Activated CD4-positive, alpha-beta T cell treated with anti-CD3 and anti-CD28 coated beads for 36 hours (primary cell): ENCODE measurements around the gene PPP4R4. TPM values are rescaled to one million over a fixed set of nuclear protein-coding genes. Genes with fewer than 3 reads are reported as not detected.

Experiments
- ATAC-seq: fragments of 200-7000 bp; cut with Tn5 transposase; one replicate; pipeline ENCODE4 v1.10.0; 2021; ENCODE audit warnings: mild to moderate bottlenecking, moderate library complexity
- CTCF ChIA-PET: fragments of 350-600 bp; sonication (Branson Sonifier 250); formaldehyde crosslinking; loops from one replicate; lab custom pipeline; 2021; ENCODE audit warnings: antibody characterized with exemption; lab: Charles Lee
- POLR2A ChIA-PET: fragments of 350-600 bp; sonication (Branson Sonifier 250); formaldehyde crosslinking; loops from one replicate; lab custom pipeline; 2021; ENCODE audit warnings: antibody characterized with exemption, inconsistent platforms; lab: Charles Lee
- DNase-seq: peaks from one replicate; pipeline ENCODE4 v3.0.0-alpha.2; 2020
- H3K27ac Mint-ChIP-seq: one replicate; pipeline ENCODE4 v1.8.0; 2021; ENCODE audit warnings: mixed read lengths
- H3K27me3 Mint-ChIP-seq: one replicate; pipeline ENCODE4 v1.8.0; 2021; ENCODE audit warnings: mixed read lengths
- H3K36me3 Mint-ChIP-seq: one replicate; pipeline ENCODE4 v1.8.0; 2021; ENCODE audit warnings: low read depth, mixed read lengths
- H3K4me1 Mint-ChIP-seq: one replicate; pipeline ENCODE4 v1.8.0; 2021; ENCODE audit warnings: mixed read lengths
- H3K4me3 Mint-ChIP-seq: one replicate; pipeline ENCODE4 v1.8.0; 2021; ENCODE audit warnings: mild to moderate bottlenecking, moderate library complexity, mixed read lengths
- H3K9me3 Mint-ChIP-seq: one replicate; pipeline ENCODE4 v1.8.0; 2021; ENCODE audit warnings: low read depth, mixed read lengths
- intact Hi-C, 2 experiments: fragments of 100-400 bp; cut with DNase I in 1 of 2; cut with micrococcal nuclease in 1 of 2; formaldehyde crosslinking; loops; one replicate each; pipeline versions ENCODE4 v1.14.2 to v1.15.1; 2022 to 2024; cut with DNase I, micrococcal nuclease
- total RNA-seq, 2 experiments: library from RNA; stranded (reverse); gene quantifications; one replicate each; pipeline ENCODE4 v1.2.3, GENCODE V29; 2021

Gene PPP4R4
- total RNA-seq, 2 experiments from 2014 or later = 21.4 TPM

DNA sequence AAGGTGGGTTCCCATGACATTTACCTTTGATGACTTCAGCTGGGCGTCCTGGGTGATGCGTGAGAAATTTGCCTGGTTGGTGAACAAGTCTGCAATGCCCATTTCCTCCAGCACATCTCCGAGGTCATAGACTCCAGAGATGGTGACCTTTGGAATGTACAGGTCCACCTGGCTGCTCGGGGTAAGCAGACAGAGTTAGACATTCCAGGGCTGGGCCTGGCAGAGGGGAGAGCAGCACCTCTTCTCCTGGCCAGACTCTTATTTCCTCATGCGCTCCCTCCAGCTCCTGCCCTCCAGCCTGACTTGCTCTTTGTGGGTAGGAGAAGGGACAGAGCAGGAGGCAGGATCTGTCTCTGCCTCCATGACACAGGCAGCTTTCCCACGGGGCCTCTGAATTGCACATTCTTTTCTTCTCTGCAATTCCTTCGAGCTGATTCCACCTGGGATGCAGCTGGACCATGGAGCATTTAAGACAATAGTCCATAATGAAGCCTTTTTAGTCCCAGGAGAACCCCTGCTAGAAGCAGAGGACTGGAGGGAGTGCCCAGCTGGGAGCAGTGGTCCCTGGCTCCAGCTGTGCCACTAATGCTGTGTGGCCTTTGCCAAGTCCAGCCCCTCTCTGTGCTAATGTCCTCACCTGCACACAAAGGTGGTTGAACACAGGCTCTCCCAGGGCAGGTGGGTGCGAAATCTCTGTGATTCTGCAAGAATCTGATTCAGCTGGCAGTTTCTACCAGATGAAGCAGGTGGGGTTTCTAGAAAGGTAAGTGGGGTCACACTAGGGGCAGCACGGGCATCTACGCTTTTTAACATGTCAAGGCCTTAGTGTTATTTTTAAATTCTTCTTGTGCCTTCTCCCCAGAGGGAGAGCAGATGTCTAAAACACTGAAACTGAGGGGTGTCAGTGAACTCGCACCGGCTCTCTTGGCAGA lies 132.2 kb downstream of the PPP4R4 start:
- ChIA-PET POLR2A (no interaction called here), CTCF (interaction anchor here (0.6 to 2.5 kb wide), 7 partner anchors 12 to 332 kb away, joined by 3 to 10 read pairs (median 4); partner anchors contain the start of gene SERPINA10)
- intact Hi-C loops = loop anchor here (5.0 kb wide), 2 partner anchors 169 to 174 kb away; no protein-coding TSS in a partner anchor
- ATAC-seq = no peak
- Mint-ChIP-seq H3K4me1 (no peaks in the 10 kb centered on the region), H3K9me3 (peaks cover 7% of the 10 kb centered on the region), H3K36me3 (peaks cover 9% of the 10 kb centered on the region), H3K27me3 (peaks cover 5% of the 10 kb centered on the region), H3K27ac (no peak overlapping the region), H3K4me3 (no peak overlapping the region)
- DNase-seq = no peak

DNA sequence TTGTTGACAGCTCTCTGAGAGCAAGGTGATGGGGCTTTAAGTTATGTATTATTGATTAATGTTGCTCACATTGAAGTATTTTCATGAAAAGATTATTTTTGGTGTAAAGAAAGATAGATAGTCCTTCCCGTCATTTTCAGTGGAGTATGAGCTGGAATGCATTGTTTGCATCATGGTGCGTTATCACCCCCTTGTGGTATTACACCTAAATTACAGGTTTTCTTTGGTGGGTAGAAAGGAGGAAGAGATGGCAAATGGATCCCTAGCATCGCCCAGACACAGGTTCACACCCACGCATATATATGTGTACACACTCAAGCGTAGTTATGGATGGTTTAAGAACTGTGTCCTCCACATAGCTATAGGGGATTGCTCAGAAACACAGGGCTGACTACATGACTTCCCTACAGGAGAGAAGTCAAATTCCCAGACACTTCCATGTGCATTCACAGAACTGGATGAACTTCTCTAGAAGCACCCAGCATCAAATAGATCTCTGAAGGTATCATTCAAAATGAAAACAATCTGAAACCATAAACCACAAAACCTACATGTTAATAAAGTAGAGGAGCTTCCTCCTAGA lies 133.4 kb downstream of the PPP4R4 start:
- H3K27ac Mint-ChIP-seq = no peak overlapping the region
- intact Hi-C loops = loop anchor here (1.0 to 5.0 kb wide), 3 partner anchors 170 to 271 kb away; no protein-coding TSS in a partner anchor
- H3K36me3 Mint-ChIP-seq = peaks cover 9% of the 10 kb centered on the region
- DNase-seq (no peak), ATAC-seq (no peak)
- H3K4me3 Mint-ChIP-seq = no peak overlapping the region
- H3K27me3 Mint-ChIP-seq = peaks cover 5% of the 10 kb centered on the region
- H3K4me1 Mint-ChIP-seq = no peaks in the 10 kb centered on the region
- POLR2A ChIA-PET = no interaction called here
- peaks cover 7% of the 10 kb centered on the region for H3K9me3 Mint-ChIP-seq
- CTCF ChIA-PET = interaction anchor here (1.5 to 2.5 kb wide), 4 partner anchors 13 to 176 kb away, joined by 3 to 10 read pairs (median 6); partner anchors contain the start of gene SERPINA10

DNA sequence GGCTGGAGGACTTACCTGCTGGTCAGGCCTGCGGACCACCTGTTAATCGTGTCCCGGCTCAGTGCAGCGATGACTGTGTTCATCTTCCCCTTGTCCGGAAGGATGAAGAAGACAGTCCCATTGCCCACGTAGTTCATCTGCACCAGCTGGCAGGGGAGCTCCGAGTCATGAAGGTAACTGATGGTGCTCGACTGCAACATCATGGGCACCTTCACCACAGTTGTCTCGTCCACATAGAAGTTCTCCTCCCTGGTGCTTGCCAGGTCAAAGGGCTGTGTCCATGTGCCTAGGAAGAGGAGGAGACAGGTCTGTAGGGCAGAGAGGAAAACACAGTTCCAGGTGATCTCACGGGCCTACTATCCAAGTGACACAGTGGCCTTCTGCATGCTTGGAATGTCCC lies 135.6 kb downstream of the PPP4R4 start:
- POLR2A ChIA-PET = no interaction called here
- DNase-seq = no peak
- intact Hi-C loops = loop anchor here (5.0 kb wide), 2 partner anchors 172 to 177 kb away; no protein-coding TSS in a partner anchor
- Mint-ChIP-seq H3K27ac (no peak overlapping the region), H3K9me3 (peaks cover 7% of the 10 kb centered on the region), H3K4me3 (no peak overlapping the region), H3K36me3 (peaks cover 9% of the 10 kb centered on the region), H3K4me1 (no peaks in the 10 kb centered on the region), H3K27me3 (peaks cover 5% of the 10 kb centered on the region)
- no peak for ATAC-seq
- CTCF ChIA-PET = no interaction called here

DNA sequence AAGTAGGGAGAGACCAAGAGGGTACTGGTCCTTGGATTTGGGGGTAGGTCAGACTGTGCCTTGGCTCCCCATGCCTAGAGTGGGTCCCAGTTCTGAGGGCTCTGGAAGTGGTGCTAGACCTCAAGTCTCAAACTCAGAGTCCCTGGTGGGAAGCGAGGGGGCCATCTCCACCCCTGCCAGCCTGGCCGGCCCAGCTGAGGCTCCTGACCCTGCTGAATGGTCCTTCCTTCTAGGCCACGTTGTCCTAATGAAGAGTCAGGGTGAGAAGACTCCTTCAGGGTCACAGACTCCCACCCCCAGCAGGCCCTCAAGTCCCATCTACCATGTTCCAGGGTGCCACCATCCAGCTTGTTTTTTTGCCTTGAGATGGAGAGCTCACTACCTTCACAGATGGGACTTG lies 136.1 kb downstream of the PPP4R4 start:
- ChIA-PET CTCF (no interaction called here), POLR2A (no interaction called here)
- no peak overlapping the region for H3K27ac Mint-ChIP-seq
- intact Hi-C loops = no loop called here
- H3K36me3 Mint-ChIP-seq = peaks cover 9% of the 10 kb centered on the region
- no peak overlapping the region for H3K4me3 Mint-ChIP-seq
- ATAC-seq = no peak
- H3K27me3 Mint-ChIP-seq = peaks cover 5% of the 10 kb centered on the region
- peaks cover 7% of the 10 kb centered on the region for H3K9me3 Mint-ChIP-seq
- DNase-seq = no peak
- H3K4me1 Mint-ChIP-seq = no peaks in the 10 kb centered on the region

DNA sequence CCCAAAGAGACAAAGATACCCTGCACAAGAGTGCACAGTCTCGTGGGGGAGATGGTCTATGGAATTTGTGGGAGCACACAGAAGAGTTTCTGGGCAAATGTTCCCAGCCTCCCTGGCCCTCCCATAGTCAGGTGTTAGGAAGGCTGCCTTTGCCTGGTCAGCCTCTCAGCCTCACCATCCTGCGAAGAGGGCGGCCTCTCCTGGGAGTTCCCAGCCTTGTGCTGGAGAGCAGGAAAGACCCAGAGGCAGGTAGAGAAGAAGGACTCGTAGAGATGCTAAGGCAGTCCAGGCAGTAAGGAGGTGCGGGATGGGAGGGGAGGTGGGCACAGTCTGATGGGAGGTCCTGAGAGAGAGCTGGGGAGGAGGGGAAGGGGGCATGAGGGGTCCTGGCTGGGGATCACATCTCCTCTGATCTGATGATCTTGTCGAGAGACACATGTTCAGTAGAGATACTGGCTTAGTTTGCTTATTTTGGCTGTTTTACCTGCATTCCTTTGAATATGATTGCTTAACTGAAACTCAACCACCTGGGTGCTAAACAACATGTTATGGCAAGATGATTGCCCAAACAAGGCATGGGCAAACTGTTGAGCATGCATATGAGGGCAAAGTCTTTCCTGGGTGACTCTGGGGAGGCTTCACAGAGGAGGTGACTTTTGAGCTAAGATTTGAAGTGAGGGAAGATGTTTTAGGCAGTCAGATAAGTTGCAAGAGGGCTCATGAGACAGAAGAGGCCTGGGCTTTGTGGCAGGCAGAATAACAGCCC lies 138.5 kb downstream of the PPP4R4 start:
- Mint-ChIP-seq H3K36me3 (peaks cover 9% of the 10 kb centered on the region), H3K27ac (no peak overlapping the region), H3K27me3 (peaks cover 5% of the 10 kb centered on the region), H3K4me3 (no peak overlapping the region), H3K9me3 (peaks cover 3% of the 10 kb centered on the region), H3K4me1 (no peaks in the 10 kb centered on the region)
- ChIA-PET POLR2A (no interaction called here), CTCF (interaction anchor here (0.8 kb wide), 1 partner anchor 16 kb away, joined by 3 read pairs; no protein-coding TSS in a partner anchor)
- ATAC-seq (no peak), DNase-seq (no peak)
- intact Hi-C loops = no loop called here

DNA sequence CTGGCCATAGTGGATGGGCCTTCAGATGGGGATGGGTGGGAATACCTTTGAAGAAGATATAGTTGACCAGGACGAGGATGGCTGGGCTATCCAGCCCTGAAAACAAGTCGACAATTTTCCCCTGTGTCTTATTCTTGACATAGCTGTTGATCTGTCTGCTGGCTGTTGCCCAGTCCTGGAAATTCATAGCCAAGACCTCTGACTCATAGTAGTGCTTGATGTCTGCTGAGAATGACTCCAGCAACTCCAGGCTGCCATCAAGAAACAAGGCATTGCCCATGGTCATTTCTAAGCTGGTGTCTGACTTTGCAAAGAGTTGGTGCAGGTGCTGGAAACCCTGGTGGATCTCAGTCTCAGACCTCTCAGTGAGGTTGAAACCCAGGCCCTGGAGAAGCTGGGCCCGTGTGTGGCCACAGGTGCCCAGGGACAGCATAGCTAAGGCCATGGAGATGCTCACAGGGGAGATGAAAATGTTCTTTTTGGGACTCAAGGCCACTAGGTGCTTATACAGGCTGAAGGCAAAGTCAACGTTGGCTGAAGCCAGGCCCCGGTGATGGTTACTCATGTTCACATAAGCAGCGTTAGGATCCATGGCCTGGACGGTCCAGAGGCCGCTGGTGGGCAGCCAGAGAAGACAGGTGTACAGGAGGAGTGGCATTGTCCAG lies 140.0 kb downstream of the PPP4R4 start:
- H3K27me3 Mint-ChIP-seq = no peaks in the 10 kb centered on the region
- no peak overlapping the region for H3K4me3 Mint-ChIP-seq
- H3K36me3 Mint-ChIP-seq = peaks cover 2% of the 10 kb centered on the region
- CTCF ChIA-PET = no interaction called here
- H3K9me3 Mint-ChIP-seq = no peaks in the 10 kb centered on the region
- POLR2A ChIA-PET = no interaction called here
- DNase-seq = no peak
- H3K27ac Mint-ChIP-seq = no peak overlapping the region
- intact Hi-C loops = no loop called here
- ATAC-seq = no peak
- H3K4me1 Mint-ChIP-seq = no peaks in the 10 kb centered on the region

DNA sequence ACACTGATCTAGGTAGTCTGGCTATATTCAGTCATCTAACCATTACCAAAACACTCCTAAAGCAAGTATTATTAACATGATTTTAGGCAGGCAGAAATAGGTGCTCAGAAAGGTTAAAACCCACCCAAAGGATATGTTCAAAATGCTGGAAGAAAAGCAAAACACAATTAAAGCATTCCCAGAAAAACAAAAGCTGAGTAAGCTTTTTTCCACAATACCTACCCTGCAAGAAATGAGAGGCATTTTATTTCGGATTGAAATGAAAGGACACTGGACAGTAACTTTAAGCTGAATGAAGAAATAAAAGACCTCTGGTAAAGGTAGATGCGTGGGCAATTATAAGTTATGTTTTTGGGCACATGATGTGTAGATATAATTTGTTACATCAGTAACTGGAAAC lies 140.8 kb downstream of the PPP4R4 start:
- Mint-ChIP-seq H3K4me3 (no peak overlapping the region), H3K4me1 (no peaks in the 10 kb centered on the region), H3K27ac (no peak overlapping the region), H3K36me3 (no peaks in the 10 kb centered on the region), H3K9me3 (no peaks in the 10 kb centered on the region), H3K27me3 (no peaks in the 10 kb centered on the region)
- DNase-seq (no peak), ATAC-seq (no peak)
- ChIA-PET POLR2A (no interaction called here), CTCF (no interaction called here)
- intact Hi-C loops = no loop called here

DNA sequence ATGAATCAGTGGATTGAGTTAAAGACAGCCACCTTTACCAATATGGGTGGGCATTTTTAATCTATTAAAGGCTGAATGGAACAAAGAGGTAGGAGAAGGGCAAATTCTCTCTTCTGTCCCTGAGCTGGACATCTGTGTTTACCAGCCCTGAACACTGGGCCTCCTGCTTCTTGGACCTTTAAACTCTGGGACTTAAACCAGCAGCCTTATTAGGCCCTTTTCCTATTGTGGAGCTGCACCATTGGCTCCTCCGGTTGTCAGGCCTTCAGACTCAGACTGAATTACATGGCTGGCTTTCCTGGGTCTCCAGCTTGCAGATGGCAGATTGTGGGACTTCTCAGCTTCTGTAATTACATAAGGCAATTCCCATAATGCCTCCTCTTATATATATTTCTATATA lies 142.6 kb downstream of the PPP4R4 start:
- ChIA-PET POLR2A (no interaction called here), CTCF (no interaction called here)
- no peaks in the 10 kb centered on the region for H3K36me3 Mint-ChIP-seq
- no peaks in the 10 kb centered on the region for H3K4me1 Mint-ChIP-seq
- intact Hi-C loops = no loop called here
- no peak overlapping the region for H3K4me3 Mint-ChIP-seq
- no peak for DNase-seq
- no peaks in the 10 kb centered on the region for H3K27me3 Mint-ChIP-seq
- no peak for ATAC-seq
- no peaks in the 10 kb centered on the region for H3K9me3 Mint-ChIP-seq
- no peak overlapping the region for H3K27ac Mint-ChIP-seq

DNA sequence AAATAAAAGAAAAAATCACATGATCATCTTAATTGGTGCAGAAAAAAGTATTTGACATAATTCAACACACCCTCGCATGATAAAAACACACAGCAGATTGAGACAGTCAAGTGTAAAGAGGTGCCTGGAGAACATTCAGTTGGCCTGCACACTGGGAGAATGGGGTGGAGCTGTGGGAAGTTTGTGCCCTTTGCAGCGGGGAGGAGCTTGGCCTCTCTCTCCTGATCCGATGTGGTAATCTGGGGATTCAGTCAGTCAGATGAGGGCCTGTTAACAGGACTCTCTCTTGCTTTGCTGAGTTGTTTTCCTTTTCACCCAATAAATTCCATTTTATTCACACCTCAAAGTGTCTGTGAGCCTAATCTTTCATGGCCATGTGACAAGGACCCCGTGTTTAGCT lies 143.1 kb downstream of the PPP4R4 start:
- POLR2A ChIA-PET = no interaction called here
- H3K27me3 Mint-ChIP-seq = no peaks in the 10 kb centered on the region
- CTCF ChIA-PET = no interaction called here

DNA sequence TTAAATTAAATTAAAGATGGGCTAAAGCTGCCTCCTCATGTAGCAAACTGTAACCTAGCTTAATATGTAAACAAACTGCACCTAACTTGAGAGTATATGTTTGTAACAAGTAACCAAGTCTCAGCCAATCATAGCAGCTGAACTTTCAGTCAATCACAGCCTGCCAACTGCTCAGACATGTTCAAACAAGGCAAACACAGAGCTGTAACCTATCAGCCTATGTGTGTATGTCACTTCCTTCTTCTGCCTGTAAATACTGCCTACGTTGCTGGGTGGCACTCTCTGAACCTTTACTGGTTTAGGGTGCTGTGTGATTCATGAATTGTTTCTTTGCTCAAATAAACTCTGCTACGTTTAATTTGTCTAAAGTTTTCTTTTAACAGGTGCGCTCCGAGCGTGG lies 146.1 kb downstream of the PPP4R4 start:
- ChIA-PET CTCF (no interaction called here), POLR2A (interaction anchor here (1.0 kb wide), 1 partner anchor 8 kb away, joined by 3 read pairs; no protein-coding TSS in a partner anchor)
- H3K27me3 Mint-ChIP-seq = no peaks in the 10 kb centered on the region
- no peak overlapping the region for H3K4me3 Mint-ChIP-seq
- DNase-seq (no peak), ATAC-seq (peak; percentile 84)
- H3K27ac Mint-ChIP-seq = no peak overlapping the region
- H3K9me3 Mint-ChIP-seq = no peaks in the 10 kb centered on the region
- intact Hi-C loops = no loop called here
- no peaks in the 10 kb centered on the region for H3K4me1 Mint-ChIP-seq
- no peaks in the 10 kb centered on the region for H3K36me3 Mint-ChIP-seq

More for the DNA sequence above, 143.1 kb downstream of the PPP4R4 start:
- H3K4me3 Mint-ChIP-seq = no peak overlapping the region
- H3K36me3 Mint-ChIP-seq = no peaks in the 10 kb centered on the region
- H3K27ac Mint-ChIP-seq = no peak overlapping the region
- intact Hi-C loops = no loop called here
- DNase-seq = no peak
- no peaks in the 10 kb centered on the region for H3K4me1 Mint-ChIP-seq
- no peak for ATAC-seq
- no peaks in the 10 kb centered on the region for H3K9me3 Mint-ChIP-seq
